Muscle of arm (tissue), 12 donors: Measurements from ENCODE around the gene MAML1. TPM values are rescaled to one million over a fixed set of nuclear protein-coding genes. Genes with fewer than 3 reads are reported as not detected.

Experiments
- DNase-seq: peaks from one replicate; pipeline ENCODE4 v3.0.0-alpha.2; 2013
- polyA plus RNA-seq, 12 donors: library from polyadenylated mRNA; unstranded; fragments of 120-200 nt; gene quantifications; one replicate each; pipeline ENCODE4 v1.2.1, GENCODE V29; 2013; ENCODE audit not compliant: insufficient read length in 12 of 12

MAML1 gene
- polyA plus RNA-seq, 12 donors, result 22.9 to 76.4 (median 26.9) TPM; not detected in 1

DNA sequence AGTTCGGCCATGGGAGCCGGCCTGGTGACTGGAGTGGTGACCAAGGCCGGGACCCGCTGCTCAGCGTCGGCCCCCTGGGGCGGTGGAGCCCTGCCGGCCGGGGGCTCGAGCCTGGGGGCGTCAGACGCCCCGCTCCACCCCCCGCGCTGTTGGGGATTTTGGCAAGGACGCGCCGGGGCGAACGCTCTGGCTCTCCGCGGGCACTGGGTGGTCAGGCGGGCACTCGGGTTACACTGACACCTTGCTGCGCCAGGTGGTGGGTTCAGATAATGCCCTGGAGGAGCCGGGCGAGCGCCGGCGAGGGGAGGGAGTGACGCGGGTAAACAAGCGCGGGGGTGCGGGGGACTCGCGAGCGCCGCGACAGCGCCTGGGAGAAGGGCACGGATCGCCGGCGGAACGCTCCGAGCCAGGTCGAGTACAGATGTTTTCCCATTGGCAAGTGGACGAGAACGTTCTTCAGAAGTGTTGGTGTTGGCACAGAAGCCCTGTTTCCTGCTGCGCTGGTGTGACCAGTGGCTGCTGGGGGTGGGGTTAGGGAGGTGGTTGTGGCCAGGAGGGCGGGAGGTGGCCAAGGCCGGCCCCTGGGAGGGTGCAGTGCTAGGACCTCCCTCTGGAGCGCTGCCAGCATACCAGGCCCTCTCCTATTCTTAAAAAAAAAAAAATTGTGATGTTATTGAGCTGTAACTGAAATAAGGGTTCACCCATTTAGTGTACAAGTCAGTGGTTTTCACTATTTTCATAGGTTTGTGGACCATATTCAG is 88.9 kb downstream of the MAML1 start:
- peak; percentile 93 for DNase-seq

- DNase-seq, result no peak
These were observed 89.4 kb downstream of the MAML1 start for GRCh38 chr5:179822059-179822432.

GRCh38 chr5:179822444-179822990 is 89.9 kb downstream of the MAML1 start:
- DNase-seq, result no peak

- no peak for DNase-seq
These were observed 91.5 kb downstream of the MAML1 start for GRCh38 chr5:179823937-179824744.

DNA sequence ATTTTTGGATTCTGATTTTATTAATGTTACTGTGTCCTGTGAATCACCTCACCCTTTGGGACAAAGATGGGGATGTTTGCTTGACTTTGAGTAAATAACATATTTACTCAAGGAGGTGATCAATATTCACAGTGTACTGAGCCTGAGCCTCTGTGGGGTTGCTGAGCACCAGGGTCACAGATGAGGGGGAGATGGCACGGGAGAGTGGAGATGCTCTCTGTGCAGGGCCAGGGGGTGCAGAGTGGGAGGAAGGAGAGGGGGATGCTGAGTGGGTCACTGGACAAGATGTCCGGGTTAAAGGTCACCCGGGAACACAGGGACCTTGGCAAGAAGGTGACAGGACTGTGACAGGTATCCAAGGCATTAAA is 92.1 kb downstream of the MAML1 start:
- DNase-seq, result no peak

GRCh38 chr5:179825655-179826182 is 93.1 kb downstream of the MAML1 start:
- no peak for DNase-seq

Other genes with a start within 250 kb of the MAML1 start
- 10 to 100 TPM in 11 of 12 donors, not detected in 1; 32.8 to 52.7 (median 38.6) TPM for gene RUFY1, start 182.3 kb upstream of the MAML1 start, polyA plus RNA-seq
- gene HNRNPH1, start 109.2 kb upstream of the MAML1 start, polyA plus RNA-seq, result over 10,000 TPM in 1 of 12 donors, 1,000 to 10,000 TPM in 2, 100 to 1,000 TPM in 9; 408 to 10,550 (median 674) TPM
- gene CBY3, start 51.8 kb upstream of the MAML1 start, polyA plus RNA-seq, result under 1 TPM in 6 of 12 donors, not detected in 6; 0.22 to 0.84 (median 0.58) TPM
- gene CANX, start 33.9 kb upstream of the MAML1 start, polyA plus RNA-seq, result 100 to 1,000 TPM in 11 of 12 donors, not detected in 1; 208 to 312 (median 283) TPM
- gene LTC4S, start 61.2 kb downstream of the MAML1 start, polyA plus RNA-seq, result 1 to 10 TPM in 9 of 12 donors, under 1 TPM in 1, not detected in 2; 0.99 to 3.3 (median 1.7) TPM
- gene MGAT4B, start 74.0 kb downstream of the MAML1 start, polyA plus RNA-seq, result 10 to 100 TPM in 11 of 12 donors, not detected in 1; 61.1 to 79.4 (median 67.0) TPM
- 10 to 100 TPM in 11 of 12 donors, not detected in 1; 48.6 to 74.6 (median 57.9) TPM for gene SQSTM1, start 88.1 kb downstream of the MAML1 start, polyA plus RNA-seq
- 10 to 100 TPM in 11 of 12 donors, not detected in 1; 11.6 to 31.1 (median 15.3) TPM for gene MRNIP, start 126.0 kb downstream of the MAML1 start, polyA plus RNA-seq
- 100 to 1,000 TPM in 1 of 12 donors, 10 to 100 TPM in 10, not detected in 1; 43.7 to 118 (median 48.7) TPM for gene TBC1D9B, start 175.1 kb downstream of the MAML1 start, polyA plus RNA-seq